ENCODE results near the gene ANKS6.

Gene ANKS6

GRCh38 chr9:98793031-98793430, 3.3 kb downstream of the ANKS6 start:
- DNase-seq (ENCODE audit: insufficient read length, low spot score) (no peak), FAIRE-seq (no peak)
- TF ChIP-seq CTCF (IDR thresholded peaks at IDR 0.05; ENCODE audit: insufficient read depth, missing control alignments), result no peak

- TF ChIP-seq CTCF (IDR thresholded peaks at IDR 0.05; ENCODE audit: insufficient read depth, missing control alignments), result no peak
- DNase-seq (ENCODE audit: insufficient read length, low spot score) (no peak), FAIRE-seq (no peak)
These were observed 4.5 kb downstream of the ANKS6 start for GRCh38 chr9:98791608-98792490.

- DNase-seq (ENCODE audit: insufficient read length, low spot score) (peak; percentile 50), FAIRE-seq (no peak)
- TF ChIP-seq CTCF (IDR thresholded peaks at IDR 0.05; ENCODE audit: insufficient read depth, missing control alignments), result peak; percentile 76
These were observed 5.3 kb downstream of the ANKS6 start for GRCh38 chr9:98790842-98791607.

- FAIRE-seq (no peak), DNase-seq (ENCODE audit: insufficient read length, low spot score) (no peak)
- TF ChIP-seq CTCF (IDR thresholded peaks at IDR 0.05; ENCODE audit: insufficient read depth, missing control alignments), result no peak
These were observed 6.1 kb downstream of the ANKS6 start for GRCh38 chr9:98790134-98790841.

- no peak for TF ChIP-seq CTCF (IDR thresholded peaks at IDR 0.05; ENCODE audit: insufficient read depth, missing control alignments)
- no peak for FAIRE-seq
These were observed 6.7 kb downstream of the ANKS6 start for GRCh38 chr9:98789483-98790133.

GRCh38 chr9:98787766-98788335, 8.5 kb downstream of the ANKS6 start:
- FAIRE-seq, result no peak
- no peak for DNase-seq (ENCODE audit: insufficient read length, low spot score)
- no peak for TF ChIP-seq CTCF (IDR thresholded peaks at IDR 0.05; ENCODE audit: insufficient read depth, missing control alignments)

More at GRCh38 chr9:98789483-98790133, 6.7 kb downstream of the ANKS6 start:
- no peak for DNase-seq (ENCODE audit: insufficient read length, low spot score)

Data from D721Med (cell line).